ENCODE data around the gene TLE4.

GRCh38 chr9:79657891-79658290, 86.1 kb downstream of the TLE4 start:
- no peak for TF ChIP-seq POLR2A (IDR thresholded peaks at IDR 0.05)
- TF ChIP-seq CTCF (IDR thresholded peaks at IDR 0.05) = no peak

Data from esophagus squamous epithelium (tissue), 4 donors.